Muscle of leg (tissue), 9 donors: ENCODE measurements around the gene TAF1A. TPM values are rescaled to one million over a fixed set of nuclear protein-coding genes. Genes with fewer than 3 reads are reported as not detected.

Experiments
- polyA plus RNA-seq, 8 donors: library from polyadenylated mRNA; unstranded; fragments of 120-200 nt; gene quantifications; one replicate each; pipeline versions ENCODE4 v1.2.1 to v1.2.3, GENCODE V29; 2013; ENCODE audit warnings: inconsistent platforms in 1 of 8, low replicate concordance in 1 of 8; ENCODE audit not compliant: insufficient read length in 8 of 8, insufficient read depth in 1 of 8
- total RNA-seq: library from RNA; stranded (reverse); fragments of 120-200 nt; gene quantifications from one replicate; pipeline ENCODE4 v1.2.4, GENCODE V29; 2013

Gene TAF1A
- total and polyA plus RNA-seq, 9 donors, result 7.6 to 10.9 (median 9.6) TPM

Other genes with a start within 250 kb of the TAF1A start
- 0.31 TPM for gene HHIPL2, start 41.8 kb downstream of the TAF1A start, total RNA-seq
- gene HHIPL2, start 41.8 kb downstream of the TAF1A start, polyA plus RNA-seq, result under 1 TPM; 0.08 to 0.56 (median 0.26) TPM
- gene MIA3, start 28.2 kb upstream of the TAF1A start, total RNA-seq, result 49.0 TPM
- 10 to 100 TPM; 41.8 to 60.8 (median 51.4) TPM for gene MIA3, start 28.2 kb upstream of the TAF1A start, polyA plus RNA-seq
- gene AIDA, start 122.6 kb upstream of the TAF1A start, total RNA-seq, result 29.7 TPM
- 10 to 100 TPM; 40.9 to 81.0 (median 54.1) TPM for gene AIDA, start 122.6 kb upstream of the TAF1A start, polyA plus RNA-seq
- gene BROX, start 122.6 kb upstream of the TAF1A start, total RNA-seq, result 32.3 TPM
- gene BROX, start 122.6 kb upstream of the TAF1A start, polyA plus RNA-seq, result 10 to 100 TPM; 16.5 to 24.0 (median 19.6) TPM
- 0.18 TPM for gene FAM177B, start 147.3 kb upstream of the TAF1A start, total RNA-seq
- gene FAM177B, start 147.3 kb upstream of the TAF1A start, polyA plus RNA-seq, result under 1 TPM in 6 of 8 donors, not detected in 2; 0.16 to 0.57 (median 0.27) TPM
- 10.7 TPM for gene DISP1, start 225.1 kb upstream of the TAF1A start, total RNA-seq
- 10 to 100 TPM in 2 of 8 donors, 1 to 10 TPM in 6; 6.6 to 11.3 (median 9.1) TPM for gene DISP1, start 225.1 kb upstream of the TAF1A start, polyA plus RNA-seq